SU-DHL-6 (cell line): ENCODE results near the gene PCDHA4.

Experiments used
- EZH2phosphoT487 ChIP-seq: fragments of 200-600 bp; sonication (generic), shearing (Covaris generic); conservative IDR thresholded peaks from 2 replicates; pipeline ENCODE4 v1.6.1; 2018; ENCODE audit warnings: mild to moderate bottlenecking, antibody characterized with exemption, low read length, moderate library complexity, mixed read lengths
- TF ChIP-seq, protein P1 (sequence below): fragments of 200-600 bp; sonication (generic); IDR thresholded peaks from one replicate; pipeline ENCODE4 v1.5.1; 2017; ENCODE audit warnings: antibody characterized with exemption, mild to moderate bottlenecking, low read length, moderate library complexity; ENCODE audit not compliant: insufficient read depth, poor library complexity, severe bottlenecking

DNA sequence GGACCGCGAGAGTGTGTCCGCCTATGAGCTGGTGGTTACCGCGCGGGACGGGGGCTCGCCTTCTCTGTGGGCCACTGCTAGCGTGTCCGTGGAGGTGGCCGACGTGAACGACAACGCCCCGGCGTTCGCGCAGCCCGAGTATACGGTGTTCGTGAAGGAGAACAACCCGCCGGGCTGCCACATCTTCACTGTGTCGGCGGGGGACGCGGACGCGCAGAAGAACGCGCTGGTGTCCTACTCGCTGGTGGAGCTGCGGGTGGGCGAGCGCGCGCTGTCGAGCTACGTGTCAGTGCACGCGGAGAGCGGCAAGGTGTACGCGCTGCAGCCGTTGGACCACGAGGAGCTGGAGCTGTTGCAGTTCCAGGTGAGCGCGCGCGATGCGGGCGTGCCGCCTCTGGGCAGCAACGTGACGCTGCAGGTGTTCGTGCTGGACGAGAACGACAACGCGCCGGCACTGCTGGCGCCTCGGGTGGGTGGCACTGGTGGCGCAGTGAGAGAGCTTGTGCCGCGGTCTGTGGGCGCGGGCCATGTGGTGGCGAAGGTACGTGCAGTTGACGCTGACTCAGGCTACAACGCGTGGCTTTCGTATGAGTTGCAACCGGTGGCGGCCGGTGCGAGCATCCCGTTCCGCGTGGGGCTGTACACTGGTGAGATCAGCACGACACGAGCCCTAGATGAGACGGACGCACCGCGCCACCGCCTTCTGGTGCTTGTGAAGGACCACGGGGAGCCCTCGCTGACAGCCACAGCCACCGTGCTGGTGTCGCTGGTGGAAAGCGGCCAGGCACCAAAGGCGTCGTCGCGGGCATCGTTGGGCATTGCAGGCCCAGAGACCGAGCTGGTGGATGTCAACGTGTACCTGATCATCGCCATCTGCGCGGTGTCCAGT, 29.0 kb downstream of the PCDHA4 start:
- TF ChIP-seq, protein P1, sequence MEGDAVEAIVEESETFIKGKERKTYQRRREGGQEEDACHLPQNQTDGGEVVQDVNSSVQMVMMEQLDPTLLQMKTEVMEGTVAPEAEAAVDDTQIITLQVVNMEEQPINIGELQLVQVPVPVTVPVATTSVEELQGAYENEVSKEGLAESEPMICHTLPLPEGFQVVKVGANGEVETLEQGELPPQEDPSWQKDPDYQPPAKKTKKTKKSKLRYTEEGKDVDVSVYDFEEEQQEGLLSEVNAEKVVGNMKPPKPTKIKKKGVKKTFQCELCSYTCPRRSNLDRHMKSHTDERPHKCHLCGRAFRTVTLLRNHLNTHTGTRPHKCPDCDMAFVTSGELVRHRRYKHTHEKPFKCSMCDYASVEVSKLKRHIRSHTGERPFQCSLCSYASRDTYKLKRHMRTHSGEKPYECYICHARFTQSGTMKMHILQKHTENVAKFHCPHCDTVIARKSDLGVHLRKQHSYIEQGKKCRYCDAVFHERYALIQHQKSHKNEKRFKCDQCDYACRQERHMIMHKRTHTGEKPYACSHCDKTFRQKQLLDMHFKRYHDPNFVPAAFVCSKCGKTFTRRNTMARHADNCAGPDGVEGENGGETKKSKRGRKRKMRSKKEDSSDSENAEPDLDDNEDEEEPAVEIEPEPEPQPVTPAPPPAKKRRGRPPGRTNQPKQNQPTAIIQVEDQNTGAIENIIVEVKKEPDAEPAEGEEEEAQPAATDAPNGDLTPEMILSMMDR: no peak
- TF ChIP-seq EZH2phosphoT487: no peak
